HG03139 (cell line): ENCODE results near the gene DNAH14.
"Not testable (repeated sequence)": the region's sequence is repeated elsewhere in the genome, so short reads cannot be mapped to it uniquely, and the experiment has no call there.

Source experiments
- ATAC-seq: cut with Tn5 transposase; IDR thresholded peaks from one replicate; pipeline ENCODE4 v1.9.1; 2021; ENCODE audit not compliant: unreplicated experiment

The DNAH14 gene

GRCh38 chr1:225386860-225387259 lies 457.4 kb downstream of the DNAH14 start:
- ATAC-seq, result not testable (repeated sequence)

- ATAC-seq, result no peak
These were observed 458.9 kb downstream of the DNAH14 start for GRCh38 chr1:225388372-225388771.

- no peak for ATAC-seq
These were observed 460.4 kb downstream of the DNAH14 start for GRCh38 chr1:225389843-225390242.

GRCh38 chr1:225396357-225396756 lies 466.9 kb downstream of the DNAH14 start:
- no peak for ATAC-seq

- ATAC-seq, result no peak
These were observed 471.5 kb downstream of the DNAH14 start for GRCh38 chr1:225400968-225401367.

DNA sequence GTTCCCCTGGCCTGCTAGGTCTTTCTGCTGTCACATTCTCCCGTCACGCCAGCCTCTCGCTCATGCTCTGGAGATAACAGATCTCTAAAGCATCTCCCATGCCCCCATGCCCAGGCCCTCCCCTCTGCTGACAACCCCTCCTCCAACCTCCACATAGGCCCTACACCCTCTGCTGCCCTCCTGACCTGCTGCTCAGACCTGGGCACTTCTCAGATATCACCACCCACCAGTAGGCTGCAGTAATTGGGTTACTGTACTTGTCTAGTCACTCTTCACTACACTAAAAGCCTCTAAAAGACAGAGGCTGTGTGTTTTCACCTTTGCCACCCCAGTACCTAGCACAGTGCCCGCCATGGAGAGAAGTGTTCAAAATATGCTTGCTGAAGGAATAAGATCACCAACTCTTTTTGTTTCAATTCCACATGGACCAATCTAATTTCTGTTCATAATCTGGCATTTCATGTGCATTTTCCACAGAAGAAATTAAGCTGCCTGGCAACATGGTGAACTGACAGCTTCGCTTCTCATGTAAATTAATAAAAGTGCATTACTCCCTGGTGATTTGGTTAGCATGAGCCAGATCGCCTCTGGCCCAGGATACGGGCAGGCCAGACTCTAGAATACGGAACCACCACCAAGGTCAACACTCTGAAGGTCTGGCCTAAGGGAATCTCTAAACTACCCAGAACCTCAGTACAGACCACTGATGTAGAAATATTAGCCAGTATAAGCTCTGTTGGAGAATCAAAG lies 477.7 kb downstream of the DNAH14 start:
- ATAC-seq, result no peak

GRCh38 chr1:225407755-225408154 lies 478.3 kb downstream of the DNAH14 start:
- ATAC-seq, result no peak

- no peak for ATAC-seq
These were observed 478.8 kb downstream of the DNAH14 start for GRCh38 chr1:225408249-225408648.

GRCh38 chr1:225409051-225409450 lies 479.6 kb downstream of the DNAH14 start:
- ATAC-seq, result no peak

DNA sequence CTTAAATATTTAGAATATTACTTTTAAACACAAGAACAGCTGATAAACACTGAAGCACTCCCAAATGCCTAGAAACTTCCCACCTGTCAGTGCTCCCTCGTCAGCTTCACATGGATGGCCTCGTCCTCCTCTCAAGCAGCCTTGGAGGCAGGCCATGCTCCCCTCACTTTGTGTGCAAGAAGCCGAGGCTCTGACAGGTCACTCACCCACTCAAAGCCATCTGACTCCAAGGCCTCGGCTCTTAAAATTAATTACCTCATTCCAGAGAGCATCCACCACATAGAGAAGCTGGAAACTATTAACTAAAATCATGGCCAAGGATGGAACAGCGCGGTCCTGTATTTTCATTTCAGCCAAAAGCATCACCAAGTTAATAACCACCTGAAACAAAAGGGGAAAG lies 480.6 kb downstream of the DNAH14 start:
- ATAC-seq, result no peak

DNA sequence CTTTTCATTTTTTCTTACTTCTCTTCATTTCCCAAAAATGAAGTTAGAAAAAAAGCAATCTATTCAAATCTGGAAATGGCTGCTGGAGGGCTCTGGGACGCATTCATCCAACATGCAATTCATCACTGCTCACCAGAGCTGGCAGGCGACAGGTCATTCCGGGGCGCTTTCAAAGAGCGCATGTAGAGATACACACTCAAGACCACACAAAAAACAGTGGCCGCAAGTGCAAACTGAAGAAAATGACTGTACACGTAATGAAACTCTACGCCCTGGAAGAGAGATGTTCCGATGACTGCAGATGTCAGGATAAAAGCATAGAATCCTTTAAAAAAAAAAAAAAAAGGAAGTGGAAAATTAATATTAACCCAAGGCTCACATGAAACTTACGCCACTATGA lies 482.8 kb downstream of the DNAH14 start:
- no peak for ATAC-seq

DNA sequence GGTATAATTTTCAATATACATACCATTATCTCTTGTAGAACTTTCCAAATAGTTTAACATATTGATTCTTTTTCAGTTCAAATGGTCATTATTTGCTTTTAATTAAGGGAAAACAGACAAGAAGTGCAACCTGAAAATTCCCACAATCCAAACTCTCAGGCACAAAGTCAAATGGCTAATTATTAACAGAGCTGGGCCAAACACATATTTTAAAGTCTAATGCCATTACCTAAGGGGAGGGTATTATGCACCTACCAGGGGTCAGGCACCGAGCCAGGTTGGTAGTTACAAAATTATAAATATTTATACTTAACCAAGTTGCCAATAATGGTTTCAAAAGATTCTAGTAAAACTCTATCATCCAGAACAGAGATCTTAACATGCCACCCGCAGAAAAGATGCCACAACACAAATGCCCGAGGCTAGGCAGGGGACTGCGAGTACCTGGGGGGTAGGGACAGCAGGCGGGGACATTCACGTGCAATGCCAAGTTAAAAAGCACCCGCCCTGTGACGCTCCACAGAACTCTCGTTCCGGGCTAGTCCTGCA lies 483.4 kb downstream of the DNAH14 start:
- no peak for ATAC-seq

DNA sequence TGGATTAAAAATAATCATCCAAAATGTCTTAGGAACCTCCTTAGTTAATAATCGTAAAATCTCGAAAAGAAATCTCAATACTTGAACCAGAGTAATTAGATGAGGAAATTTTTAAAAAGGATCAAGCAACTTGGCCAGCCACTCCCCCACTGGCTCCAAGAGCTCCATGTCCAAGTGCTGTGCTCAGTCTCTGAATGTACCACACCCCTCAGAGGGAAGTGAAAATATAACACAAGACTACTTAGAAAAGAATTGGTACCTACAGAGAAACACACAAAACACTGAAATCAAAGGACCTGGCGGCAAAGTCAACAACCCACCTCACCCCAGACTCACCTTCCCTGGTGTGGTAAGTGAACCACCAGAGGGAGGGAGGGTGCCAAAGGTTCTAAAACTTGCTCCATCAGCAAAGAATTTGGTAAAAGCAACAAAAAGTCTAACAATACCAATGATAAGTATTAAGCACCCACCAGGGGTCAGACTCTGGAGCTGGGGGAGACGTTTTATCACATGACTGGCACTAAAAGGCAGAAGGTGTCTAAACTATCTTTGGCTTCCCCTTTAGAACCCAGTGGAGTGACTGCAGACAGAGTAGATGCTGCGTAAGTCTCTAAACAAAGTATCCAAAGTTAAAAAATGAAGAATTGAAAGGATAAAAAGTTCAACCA lies 484.4 kb downstream of the DNAH14 start:
- ATAC-seq, result no peak

- ATAC-seq, result no peak
These were observed 485.8 kb downstream of the DNAH14 start for GRCh38 chr1:225415307-225415706.

DNA sequence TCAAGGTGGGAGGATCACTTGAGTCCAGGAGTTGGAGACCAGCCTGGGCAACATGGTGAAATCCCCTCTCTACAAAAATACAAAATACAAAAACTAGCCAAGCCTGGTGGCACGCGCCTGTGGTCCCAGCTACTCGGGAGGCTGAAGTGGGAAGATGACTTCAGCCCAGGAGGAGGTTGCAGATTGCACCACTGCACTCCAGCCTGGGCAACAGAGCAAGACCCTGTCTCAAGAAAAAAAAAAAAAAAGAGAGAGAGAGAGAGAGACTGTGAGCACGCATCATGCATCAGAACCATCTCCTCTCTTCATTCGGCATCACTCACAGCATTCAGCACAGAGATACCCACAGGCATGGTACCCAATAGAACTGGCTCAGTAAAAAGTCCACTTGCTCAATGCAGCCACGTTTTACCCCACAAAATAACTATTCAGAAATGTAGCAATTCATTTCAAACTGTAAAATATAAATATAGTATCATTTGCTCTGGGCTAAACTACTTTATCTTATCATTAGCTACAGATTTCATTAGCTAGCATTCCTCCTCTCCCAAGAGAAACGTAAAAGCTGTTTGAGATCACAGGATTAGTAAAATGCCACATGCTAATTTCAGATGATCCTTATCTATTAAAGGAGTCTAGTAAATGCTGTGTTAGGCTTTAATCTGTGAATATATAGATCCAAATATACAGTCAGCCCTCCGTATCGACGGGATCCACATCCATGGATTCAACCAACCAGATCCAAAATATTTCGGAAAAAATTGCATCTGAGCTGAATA lies 486.7 kb downstream of the DNAH14 start:
- no peak for ATAC-seq

DNA sequence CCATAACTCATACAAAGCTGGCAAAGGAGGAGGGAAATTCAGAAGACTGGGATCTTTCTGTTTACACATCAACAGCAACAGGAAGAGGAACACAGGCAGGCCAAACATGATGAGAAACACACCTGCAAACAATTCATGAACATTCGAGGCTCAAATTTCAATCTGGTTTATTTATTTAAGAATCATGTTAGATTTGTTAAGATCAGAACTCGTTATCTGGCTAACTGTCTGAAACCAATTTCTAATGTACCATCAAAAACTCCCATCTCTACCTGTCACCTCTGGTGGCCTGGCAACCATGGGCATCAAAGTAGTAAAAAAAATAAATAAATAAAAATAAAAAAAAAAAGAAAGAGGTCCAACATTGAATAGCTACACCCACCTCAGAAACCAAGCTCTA lies 488.6 kb downstream of the DNAH14 start:
- no peak for ATAC-seq

DNA sequence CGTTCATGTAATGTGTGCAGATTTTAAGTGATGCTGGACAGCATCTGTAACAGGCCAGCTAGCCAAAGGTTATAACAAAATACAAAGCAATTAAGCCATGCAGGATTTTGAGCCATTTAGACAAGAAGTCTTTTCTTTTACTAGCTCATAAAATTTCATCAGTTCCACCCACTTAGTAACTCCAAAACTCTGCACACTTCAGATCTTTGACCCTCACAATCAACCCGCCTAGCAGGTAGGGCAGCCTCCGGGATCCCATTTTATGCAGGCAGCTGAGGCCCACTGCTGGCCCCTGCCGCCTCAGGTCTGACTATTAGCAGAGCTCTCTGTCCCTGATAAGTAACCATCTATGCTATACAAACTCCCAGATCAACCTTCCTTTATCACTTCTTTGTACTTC lies 489.1 kb downstream of the DNAH14 start:
- no peak for ATAC-seq

DNA sequence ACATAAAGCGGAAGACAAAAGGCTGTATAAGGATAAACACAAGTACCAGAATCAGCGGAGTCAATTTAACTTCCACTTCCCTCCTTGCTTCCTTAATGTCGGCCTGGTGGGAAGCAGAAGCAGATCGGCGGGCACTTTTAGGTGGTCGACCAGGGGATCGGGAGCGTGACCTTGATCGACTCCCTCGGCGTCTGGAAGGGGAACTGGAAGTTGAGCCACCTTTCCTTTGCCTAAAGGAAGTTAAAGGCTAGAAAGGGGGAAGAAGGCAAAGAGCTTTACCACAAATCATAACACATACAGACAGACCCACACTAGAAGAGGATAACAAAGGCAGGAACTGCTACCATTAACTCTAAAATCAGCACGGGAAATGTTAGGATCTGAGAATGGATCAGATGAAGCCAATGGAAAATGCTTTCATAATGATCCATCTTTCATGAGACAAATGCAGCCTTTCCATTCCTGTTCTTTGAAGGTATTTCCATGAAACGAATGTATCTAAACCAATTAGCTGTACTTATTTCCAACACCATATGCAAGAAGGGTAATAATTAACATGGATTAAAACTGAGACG lies 492.6 kb downstream of the DNAH14 start:
- ATAC-seq, result no peak

DNA sequence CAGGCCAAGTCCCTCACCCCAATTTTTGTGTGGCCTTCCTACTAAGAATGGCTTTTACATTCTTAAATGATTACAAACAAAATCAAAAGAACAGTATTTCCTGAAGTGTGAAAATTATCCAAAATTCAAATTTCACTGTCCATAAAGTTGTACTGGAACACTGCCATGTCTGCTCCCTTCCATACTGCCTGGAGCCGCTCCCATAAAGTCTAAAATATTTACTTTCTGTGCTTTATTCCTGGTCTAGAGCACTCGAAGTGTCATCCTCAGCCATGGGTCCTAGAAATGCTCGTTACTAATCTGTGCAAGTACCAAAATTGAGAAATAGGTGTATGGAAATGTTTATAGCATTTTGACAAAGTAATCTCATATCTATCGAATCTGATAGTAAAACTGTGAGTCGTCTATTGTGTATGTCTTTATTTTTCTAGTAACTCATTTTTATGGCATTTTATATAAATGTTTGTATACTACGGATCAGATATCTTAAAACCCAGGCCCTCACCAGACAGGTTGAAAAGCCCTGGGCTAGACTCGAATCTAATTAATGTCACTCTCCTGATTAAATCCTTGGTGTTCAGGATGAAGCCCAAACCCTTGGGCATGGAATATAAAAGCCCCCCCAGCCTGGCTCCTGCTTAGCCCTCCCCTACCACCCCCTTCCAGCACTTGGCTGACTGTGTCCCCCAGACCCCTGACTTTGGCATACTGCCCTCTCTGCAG lies 493.5 kb downstream of the DNAH14 start:
- ATAC-seq, result no peak

DNA sequence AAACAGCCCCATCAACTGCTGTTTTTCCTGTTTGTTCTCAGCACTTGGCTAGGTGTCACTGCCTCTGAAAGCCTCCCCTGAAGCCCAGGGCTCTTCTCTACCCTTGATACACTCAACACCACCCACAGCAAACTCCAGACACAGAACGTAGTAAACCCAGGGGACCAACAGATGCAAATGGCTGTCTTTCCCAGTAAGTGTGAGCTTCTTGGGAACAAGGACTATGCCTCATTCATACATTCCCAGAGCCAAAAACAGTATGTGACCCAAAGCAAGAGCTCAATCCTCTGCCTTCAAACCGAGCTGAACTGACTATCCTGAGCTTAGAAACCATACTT lies 494.0 kb downstream of the DNAH14 start:
- ATAC-seq, result no peak
